HG03565 (cell line): ENCODE data around the gene NTSR2.

Experiments
- ATAC-seq: cut with Tn5 transposase; IDR thresholded peaks from one replicate; pipeline ENCODE4 v1.9.1; 2021; ENCODE audit warnings: mild to moderate bottlenecking, moderate library complexity; ENCODE audit not compliant: unreplicated experiment

NTSR2 gene, protein sequence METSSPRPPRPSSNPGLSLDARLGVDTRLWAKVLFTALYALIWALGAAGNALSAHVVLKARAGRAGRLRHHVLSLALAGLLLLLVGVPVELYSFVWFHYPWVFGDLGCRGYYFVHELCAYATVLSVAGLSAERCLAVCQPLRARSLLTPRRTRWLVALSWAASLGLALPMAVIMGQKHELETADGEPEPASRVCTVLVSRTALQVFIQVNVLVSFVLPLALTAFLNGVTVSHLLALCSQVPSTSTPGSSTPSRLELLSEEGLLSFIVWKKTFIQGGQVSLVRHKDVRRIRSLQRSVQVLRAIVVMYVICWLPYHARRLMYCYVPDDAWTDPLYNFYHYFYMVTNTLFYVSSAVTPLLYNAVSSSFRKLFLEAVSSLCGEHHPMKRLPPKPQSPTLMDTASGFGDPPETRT

DNA sequence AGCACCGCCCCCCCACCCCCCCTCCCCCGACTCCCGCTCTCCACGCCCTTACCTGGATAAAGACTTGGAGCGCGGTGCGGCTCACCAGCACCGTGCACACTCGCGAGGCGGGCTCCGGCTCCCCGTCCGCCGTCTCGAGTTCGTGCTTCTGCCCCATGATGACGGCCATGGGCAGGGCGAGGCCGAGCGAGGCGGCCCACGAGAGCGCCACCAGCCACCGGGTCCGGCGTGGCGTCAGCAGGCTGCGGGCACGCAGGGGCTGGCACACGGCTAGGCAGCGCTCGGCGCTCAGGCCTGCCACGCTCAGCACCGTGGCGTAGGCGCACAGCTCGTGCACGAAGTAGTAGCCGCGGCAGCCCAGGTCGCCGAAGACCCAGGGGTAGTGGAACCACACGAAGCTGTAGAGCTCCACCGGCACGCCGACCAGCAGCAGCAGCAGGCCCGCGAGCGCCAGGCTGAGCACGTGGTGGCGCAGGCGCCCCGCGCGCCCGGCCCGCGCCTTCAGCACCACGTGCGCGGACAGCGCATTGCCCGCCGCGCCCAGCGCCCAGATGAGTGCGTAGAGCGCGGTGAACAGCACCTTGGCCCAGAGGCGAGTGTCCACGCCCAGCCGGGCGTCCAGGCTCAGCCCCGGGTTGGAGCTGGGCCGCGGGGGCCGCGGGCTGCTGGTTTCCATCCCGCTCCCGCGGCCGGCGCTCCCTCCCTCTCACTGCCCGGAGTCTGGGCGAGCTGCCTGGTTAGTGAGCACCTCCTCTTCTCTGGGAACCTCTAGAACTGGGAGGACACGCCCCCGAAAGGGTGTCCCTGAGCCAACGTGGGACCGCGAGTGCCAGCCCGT, at the start of gene NTSR2:
Gene NTSR2, minus strand, starts transcription at position 742 of the 838 bp plus-strand sequence. Its CDS starts 66 bp downstream, at position 676.
- no peak for ATAC-seq

DNA sequence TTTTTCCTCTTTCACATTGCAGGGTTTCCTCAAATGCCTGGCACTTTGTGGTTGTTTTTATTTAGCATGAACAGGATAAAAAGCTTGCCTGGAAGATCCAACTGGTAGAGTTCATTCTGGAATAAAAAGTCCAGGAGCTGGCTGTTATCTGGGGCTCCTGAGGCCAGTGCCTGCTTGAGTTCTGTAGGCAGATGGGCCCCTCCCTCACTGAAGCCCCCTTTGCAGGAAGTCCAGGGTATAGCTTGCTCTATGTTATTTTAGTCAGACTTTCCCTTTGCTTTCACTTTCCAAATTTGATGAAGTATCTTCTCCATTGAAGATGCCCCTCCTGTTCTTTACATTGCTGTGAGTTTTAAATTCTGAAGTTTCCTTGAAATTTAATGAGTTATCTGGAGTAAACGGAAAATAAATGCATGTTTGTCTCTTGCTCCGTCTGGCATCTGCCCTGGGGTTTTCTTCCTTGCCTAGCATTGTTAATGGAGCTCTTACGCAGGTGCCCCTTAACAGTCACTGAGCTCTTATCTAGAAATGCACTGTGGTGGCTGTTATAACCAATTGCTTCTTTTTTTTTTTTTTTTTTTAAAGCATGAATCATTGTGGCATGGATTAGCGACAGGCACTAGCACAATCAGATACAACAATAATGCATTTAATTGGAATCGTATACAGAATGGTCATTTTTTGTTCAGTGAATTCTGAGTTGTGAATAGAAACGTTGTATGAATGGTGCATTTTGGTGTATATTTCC, 49.4 kb upstream of the NTSR2 start:
- no peak for ATAC-seq

DNA sequence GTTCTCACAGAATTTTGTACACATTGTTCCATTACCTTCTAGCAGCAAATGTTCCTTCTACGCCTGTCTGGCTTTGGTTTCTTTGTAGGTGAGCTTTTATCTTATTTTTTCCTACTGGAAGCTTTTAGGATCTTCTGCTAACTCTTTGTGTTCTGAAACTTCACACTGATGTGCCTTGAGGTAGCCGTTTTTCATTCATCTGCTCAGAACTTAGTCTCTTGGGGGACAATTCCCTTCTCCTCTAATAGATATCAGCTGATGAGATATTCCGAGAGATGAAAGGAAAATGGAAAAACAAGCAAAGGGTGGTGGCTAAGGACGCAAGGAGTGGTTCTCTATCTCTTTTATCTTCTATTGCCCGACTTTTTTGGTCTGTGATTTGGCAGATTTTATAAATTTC, 48.6 kb upstream of the NTSR2 start:
- ATAC-seq: no peak

DNA sequence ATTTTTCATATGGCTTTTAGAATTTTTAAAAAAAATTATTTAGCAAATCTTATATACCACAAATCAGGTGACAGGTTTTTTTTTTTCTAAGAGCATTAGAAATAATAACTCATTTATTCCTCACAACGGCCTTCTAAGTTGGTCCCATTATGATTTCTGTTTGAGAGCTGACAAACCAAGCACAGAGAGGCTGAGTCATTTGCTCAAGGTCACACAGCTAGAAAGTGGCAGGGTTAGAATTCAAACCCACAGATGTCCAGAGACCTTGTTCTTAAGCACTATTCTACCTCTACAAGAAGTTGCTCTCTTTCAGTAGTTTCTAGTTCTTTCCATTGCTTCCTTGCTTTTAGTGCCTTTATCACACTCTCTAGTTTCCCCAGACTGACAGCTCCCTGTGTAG, 47.6 kb upstream of the NTSR2 start:
- no peak for ATAC-seq

DNA sequence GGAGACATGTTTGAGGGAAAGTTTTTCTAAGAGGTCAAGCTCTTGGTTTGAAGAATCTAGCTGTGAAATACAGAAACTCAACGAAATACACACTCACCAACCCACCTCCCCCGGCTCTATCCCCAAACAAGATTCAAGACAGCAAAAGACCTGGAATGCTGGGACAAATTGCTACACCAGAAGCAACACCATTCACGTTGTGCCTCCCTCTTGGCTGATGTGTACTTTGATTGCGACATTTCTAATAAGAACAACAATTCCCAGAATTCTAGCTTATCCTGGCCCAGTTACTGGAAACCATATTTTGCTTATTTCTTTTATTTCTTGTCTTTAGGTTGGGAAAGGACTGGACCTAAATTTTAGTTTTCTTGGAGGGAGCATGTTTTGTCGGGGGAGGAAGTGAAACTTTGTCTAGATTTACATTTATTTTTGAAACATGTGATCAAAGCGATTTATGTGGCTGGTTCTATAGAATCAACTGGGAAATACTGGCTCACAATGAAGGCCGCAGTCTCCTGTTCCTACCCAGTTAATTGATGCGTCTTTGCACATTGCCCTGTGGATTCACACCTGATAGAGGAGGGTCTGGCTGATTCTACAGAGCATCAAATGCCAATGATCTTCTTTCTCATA, 46.8 kb upstream of the NTSR2 start:
- no peak for ATAC-seq

DNA sequence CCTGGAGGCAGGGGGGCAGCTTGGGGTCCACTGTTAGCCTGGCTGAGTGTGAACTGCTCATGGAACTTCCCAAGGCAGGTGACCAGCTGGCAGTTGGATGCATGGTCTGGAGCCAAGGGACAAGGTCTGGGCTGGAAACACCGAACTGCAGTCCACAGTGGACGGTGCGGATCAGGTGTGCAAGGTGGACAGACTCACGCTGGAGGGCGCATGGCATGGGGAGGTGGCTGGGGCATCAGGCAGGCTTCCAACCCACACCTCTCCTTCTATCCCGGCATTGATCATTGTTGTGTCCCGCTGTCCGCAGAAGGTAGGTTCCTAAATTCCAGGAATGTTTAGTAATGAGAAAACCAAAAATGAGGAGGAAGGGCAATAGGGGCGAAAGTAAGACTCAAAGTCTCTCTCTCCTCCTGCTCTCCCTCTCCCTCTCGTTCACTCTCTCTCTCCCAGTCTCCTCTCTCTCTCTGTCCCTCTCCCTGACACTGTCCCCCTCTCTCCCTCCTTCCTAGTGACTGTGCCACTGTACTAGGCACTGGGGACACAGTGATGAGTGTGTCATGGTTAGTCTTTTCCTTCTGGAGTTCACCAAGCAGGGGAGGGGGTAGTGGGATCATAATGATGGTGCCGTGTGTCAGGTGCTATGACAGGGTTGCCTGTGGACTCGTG, 46.1 kb upstream of the NTSR2 start:
- ATAC-seq: no peak

DNA sequence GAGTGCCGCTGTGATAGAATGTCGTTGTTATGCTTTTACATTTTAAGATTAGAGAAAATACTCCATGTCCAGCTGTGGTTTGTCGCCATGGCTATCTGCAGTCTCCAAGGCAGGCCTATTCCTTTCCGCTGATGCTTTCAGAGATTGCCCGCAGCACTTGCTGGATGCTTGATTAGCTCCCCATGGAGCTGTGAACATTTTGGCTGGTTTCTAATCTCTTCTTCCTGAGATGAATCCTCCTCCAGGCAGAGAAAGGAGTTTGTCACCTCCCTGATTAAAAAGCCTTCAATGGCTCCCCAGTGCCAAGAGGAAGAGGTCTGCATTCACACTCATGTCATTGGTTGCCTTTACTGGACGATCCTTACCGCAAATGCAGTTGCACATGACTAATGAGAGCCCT, 43.8 kb upstream of the NTSR2 start:
- no peak for ATAC-seq

DNA sequence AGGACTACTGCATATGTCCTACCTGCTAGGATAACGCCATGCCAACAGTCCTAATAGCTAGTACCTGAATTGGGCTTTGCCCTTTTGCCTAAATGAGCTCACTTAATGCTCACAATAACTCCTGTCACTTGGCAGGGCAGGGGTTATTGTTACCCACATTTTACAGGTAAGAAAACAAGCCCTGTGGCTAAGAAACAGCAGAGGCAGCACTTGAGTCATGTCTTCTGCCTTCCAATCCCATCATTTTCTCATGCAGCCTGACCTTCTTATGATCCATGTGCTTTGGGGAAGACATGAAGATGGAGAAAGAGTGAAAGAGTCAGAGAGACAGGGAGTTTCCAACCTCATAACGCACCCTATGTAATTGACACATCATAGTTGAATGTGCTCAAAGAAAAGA, 42.9 kb upstream of the NTSR2 start:
- ATAC-seq: no peak

DNA sequence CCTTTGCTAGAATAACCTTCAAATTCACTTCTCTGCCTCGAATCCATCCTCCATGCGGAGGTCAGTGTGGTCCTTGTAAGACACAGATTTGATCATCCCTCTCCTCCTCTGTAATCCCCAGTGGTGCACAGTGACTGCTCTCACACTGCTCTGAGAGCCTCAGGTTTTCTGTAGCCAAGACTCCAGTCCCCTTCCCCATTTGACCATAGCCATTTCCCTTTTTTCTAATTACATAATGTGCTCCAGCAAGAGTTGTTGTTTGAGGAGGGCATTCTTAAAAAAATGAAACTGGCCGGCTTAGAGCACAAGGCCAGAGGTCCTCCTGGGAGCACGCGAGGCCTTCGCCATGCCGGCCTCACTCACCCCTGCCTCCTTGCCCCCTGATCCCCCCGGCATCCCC, 41.8 kb upstream of the NTSR2 start:
- no peak for ATAC-seq

DNA sequence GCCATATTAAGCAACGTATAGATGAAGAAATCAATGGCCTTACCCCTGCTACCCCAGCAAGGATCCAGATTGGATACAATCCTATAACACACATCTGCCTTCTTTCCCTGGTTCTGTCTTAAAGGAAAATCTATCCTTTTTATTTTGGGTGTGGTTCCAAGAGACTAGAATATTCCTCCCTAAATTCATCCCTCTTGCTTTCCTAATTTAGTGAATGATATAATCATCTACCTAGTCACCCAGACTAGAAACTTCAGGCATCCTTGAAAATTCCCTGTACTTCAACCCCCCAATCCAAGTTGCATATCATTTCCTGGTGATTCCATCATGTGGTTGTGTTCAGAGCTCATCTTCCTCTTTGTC, 41.3 kb upstream of the NTSR2 start:
- ATAC-seq: no peak

DNA sequence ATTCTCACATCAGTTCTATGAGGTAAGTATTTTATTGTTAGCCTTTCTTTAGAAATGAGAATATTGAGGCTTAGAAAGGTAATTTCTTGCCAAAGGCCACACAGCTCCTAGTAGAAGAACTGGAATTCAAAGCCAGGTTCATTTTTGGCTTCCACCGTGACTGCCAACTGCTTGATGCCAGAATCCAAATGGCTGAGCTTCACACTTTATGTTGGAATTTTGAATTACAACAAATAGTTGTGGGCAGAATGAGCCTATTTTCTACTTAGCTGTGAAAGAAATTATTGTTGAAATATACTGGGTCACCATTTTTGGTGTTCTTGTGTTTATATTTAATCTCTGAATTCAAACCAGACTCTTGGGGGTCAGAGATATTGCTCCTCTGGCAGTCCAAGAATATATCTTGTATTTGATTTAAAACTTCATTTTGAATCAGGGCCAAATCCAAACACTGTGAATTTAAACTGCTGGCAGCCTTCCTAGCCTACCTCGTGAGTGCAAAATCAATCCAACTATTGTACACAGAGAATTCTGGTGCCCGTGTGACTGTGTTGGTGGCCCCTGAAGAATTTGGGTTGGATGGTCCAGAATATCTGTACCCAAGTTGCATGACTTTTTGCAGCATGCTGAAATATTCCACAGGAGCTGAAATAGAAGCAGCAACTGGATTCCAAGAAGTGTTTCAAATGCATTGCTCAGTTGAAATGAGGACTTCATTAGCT, 40.8 kb upstream of the NTSR2 start:
- no peak for ATAC-seq

DNA sequence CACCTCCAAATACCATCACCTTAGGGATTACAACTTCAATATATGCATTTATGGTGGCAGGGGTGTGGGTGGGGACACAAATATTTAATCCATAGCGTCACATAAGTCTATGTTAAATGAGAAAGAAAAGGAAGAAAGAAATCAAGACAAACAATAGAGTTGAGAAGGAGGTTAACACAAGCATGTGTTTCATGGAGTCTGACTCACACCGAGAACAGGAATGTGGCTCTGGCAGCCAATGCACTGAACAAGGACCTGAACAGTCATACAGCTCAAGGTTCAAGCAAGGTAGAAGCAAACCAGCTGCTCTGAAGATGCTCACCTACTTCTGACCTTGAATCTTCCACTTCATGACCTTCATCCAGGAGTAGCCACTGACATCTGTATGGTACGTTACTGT, 40.2 kb upstream of the NTSR2 start:
- ATAC-seq: no peak

DNA sequence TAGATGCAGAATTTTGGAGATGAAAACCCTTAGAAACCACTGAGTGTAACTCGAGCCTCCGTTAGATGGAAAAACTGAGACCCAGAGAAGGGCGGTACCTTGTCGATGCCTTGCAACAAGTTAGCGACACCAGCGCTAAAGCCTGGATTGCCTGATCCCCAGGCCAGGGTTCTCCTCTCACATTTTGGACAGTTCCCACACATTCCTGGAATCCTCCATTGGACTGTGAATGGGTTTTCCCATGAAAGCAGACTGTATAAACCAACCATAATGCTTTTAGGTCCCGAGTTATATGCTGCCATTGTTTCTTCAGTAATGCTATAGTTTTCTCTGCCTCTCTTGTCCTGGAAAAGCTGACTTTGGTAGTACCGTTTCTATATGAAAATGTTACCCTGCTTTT, 39.3 kb upstream of the NTSR2 start:
- ATAC-seq: no peak

DNA sequence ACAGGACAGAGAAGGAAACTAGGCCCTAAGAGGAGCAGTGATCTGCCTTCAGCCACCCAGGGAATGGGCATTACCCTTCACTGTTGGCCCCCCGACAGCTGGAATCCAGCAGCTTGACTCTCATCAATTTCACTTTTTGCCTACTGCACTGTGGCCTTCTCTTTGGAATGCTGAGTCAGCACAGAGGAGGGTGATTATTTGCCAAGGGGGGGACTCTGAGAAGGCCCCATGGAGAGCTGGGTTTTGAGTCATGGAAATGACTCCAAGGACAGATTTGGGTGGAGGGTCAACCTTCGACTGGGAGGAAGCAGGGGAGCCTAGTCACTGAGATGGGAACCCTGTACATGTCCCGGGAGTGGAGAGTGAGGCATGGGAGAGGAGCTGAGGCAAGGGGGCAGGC, 38.1 kb upstream of the NTSR2 start:
- ATAC-seq: no peak

DNA sequence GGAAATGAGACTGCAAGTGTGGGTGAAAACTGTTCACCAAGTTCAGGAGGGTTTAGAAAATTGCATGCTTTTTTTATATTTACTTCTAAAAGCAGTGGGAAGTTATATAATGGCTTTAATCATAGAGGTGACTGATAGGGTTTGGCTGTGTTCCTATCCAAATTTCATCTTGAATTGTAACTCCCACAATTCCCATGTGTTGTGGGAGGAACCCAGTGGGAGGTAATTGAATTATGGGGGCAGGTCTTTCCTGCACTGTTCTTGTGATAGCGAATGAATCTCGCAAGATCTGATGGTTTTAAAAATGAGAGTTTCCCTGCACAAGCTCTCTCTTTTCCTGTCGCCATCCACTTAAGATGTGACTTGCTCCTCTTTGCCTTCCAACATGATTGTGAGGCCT, 35.7 kb upstream of the NTSR2 start:
- no peak for ATAC-seq

DNA sequence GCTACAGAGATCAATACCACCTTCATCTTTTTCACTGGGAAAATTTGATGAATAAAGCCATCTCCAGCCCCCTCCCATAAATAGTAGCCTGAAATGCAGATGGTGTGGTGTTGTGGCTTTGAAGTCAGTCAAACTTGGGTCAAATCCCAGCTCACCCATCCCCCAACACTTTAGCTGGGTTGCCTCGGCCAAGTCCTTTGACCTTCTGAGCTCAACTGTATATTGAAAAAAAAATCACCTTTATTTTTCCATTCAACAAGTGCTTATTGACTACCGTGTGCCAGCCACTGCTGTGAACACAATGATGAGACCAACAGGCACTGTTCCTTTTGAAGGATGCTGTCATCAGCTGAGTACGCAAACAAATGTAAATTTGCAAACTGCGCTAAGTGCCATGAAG, 35.1 kb upstream of the NTSR2 start:
- ATAC-seq: no peak

DNA sequence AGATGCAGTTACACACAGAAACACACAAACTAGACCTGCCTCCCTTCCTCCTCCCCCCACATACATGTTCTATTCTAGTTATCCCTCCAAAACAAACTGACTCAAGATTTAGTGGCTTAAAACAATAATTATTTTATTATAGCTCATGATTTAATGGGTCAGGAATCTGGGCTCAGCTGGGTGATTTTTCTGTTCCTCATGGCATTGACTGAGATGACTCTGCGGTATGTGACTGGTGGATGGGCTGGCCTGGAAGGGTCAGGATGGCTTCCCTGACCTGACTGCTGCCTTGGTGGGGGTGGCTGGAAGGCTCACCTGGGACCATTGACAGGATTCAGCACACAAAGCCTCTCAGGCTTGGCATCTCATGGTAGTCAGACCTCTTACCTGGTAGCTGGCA, 33.7 kb upstream of the NTSR2 start:
- no peak for ATAC-seq

DNA sequence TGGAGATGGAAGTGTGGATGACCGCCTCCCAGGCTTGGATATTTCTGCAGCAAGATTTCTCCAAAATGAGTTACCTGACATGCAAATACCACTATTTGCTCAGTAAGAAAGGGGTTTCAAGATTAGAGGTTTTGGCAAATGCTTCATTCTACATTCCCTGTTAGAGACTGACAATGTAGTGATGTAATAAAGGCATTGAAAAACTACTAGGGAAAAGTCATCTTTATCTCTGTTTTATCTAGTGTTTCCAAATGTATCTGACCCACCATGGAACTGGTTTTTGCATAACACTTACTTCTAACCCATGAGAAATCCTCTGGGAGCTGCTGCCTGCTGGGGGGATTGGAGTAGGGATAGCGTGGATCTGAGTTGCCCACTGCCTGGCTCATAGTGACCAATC, 33.0 kb upstream of the NTSR2 start:
- ATAC-seq: no peak

DNA sequence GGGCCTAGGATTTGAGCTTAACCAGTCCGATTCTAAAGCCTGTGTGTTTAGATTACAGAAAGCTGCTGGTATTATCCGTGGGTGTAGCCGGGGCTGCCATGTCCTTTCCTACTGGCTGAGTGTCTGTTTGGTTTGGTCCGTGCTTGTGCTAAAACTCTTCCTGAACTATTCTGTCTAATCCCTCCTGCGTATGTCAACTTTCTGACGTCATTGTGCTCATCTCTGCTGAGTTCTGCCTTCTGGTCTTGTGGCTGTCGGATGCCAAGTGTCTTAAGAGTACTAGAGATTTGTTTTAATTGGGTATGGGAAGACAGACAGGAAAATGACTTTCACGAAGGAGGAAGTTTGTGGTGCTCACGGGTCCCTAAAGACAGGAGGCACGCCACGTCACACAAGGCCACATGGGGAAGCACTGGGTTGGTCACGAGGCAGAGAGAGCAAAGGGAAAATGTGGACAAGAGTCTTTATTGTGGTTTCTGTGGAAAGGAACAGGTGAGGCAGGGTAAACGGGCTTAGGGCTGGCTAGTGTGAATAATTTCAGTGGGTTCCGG, 31.8 kb upstream of the NTSR2 start:
- ATAC-seq: no peak

DNA sequence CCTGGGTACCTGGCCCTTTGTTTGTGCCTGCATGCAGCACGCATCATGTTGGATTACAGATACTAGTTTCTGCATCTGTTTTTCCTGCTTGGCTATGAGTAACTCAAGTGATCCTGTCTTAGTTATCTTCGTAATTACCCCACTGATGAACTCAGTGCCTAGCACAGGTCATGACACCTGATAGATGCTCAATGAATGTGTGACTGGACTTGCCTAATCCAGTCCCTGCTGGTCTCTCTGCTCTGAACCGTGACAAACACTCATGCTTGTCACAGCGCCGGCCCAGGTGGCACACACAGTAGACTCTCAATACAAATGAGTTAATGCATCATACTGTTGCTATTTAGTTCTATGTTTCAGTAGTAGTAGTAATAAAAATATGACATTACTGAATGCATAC, 31.2 kb upstream of the NTSR2 start:
- no peak for ATAC-seq
